DOHH2 (cell line): ENCODE results near the gene ADCY10.
"Not testable (repeated sequence)": the region's sequence is repeated elsewhere in the genome, so short reads cannot be mapped to it uniquely, and the experiment has no call there.

ENCODE experiments used
- H3F3A ChIP-seq: fragments of 200-600 bp; sonication (generic), shearing (Covaris generic); 2 replicates; pipeline ENCODE4 v1.6.0; 2016; ENCODE audit warnings: antibody characterized with exemption, mild to moderate bottlenecking; ENCODE audit not compliant: control insufficient read depth, insufficient read depth
- H3K27ac ChIP-seq: fragments of 200-600 bp; sonication (generic); 2 replicates; pipeline ENCODE4 v1.5.1; 2014; ENCODE audit warnings: low read depth, mild to moderate bottlenecking, low read length, moderate library complexity
- H3K27me3 ChIP-seq: fragments of 200-600 bp; sonication (generic); 2 replicates; pipeline ENCODE4 v1.6.1; 2014; ENCODE audit warnings: mild to moderate bottlenecking, low read length, mixed read lengths; ENCODE audit not compliant: control insufficient read depth
- H3K36me3 ChIP-seq: fragments of 200-600 bp; sonication (generic); 2 replicates; pipeline ENCODE4 v1.6.1; 2014; ENCODE audit warnings: mild to moderate bottlenecking, low read length, moderate library complexity, mixed read lengths; ENCODE audit not compliant: control insufficient read depth
- H3K4me1 ChIP-seq: fragments of 200-600 bp; sonication (generic); 2 replicates; pipeline ENCODE4 v1.6.1; 2014; ENCODE audit warnings: mild to moderate bottlenecking, low read length, mixed read lengths; ENCODE audit not compliant: control insufficient read depth
- H3K4me2 ChIP-seq: fragments of 200-600 bp; sonication (generic); 2 replicates; pipeline ENCODE4 v1.6.0; 2014; ENCODE audit warnings: mild to moderate bottlenecking, low read length, moderate library complexity
- H3K4me3 ChIP-seq: fragments of 200-600 bp; sonication (generic); 2 replicates; pipeline ENCODE4 v1.5.1; 2014; ENCODE audit warnings: mild to moderate bottlenecking, low read length, mixed read lengths
- H3K79me2 ChIP-seq: fragments of 200-600 bp; sonication (generic); 2 replicates; pipeline ENCODE4 v1.6.1; 2014; ENCODE audit warnings: mild to moderate bottlenecking, low read length, mixed read lengths; ENCODE audit not compliant: control insufficient read depth
- H3K9me2 ChIP-seq: fragments of 200-600 bp; sonication (generic); replicated peaks from 2 replicates; pipeline ENCODE4 v1.6.1; 2014; ENCODE audit warnings: mild to moderate bottlenecking, low read length, mixed read lengths; ENCODE audit not compliant: control insufficient read depth
- H3K9me3 ChIP-seq: fragments of 200-600 bp; sonication (generic); 2 replicates; pipeline ENCODE4 v1.6.1; 2014; ENCODE audit warnings: antibody characterized with exemption, low read length, mixed read lengths; ENCODE audit not compliant: control insufficient read depth, insufficient read depth
- H4K20me1 ChIP-seq: fragments of 200-600 bp; sonication (generic); 2 replicates; pipeline ENCODE4 v1.6.0; 2014; ENCODE audit warnings: low read depth, mild to moderate bottlenecking, antibody characterized with exemption, low read length, moderate library complexity; ENCODE audit not compliant: control insufficient read depth, insufficient read depth
- CTCF ChIP-seq: fragments of 200-600 bp; sonication (generic); IDR thresholded peaks from one replicate; pipeline ENCODE4 v1.5.1; 2014; ENCODE audit warnings: antibody characterized with exemption, mild to moderate bottlenecking, low read depth, low read length; ENCODE audit not compliant: poor library complexity, severe bottlenecking
- EZH2phosphoT487 ChIP-seq: fragments of 200-600 bp; sonication (generic); IDR thresholded peaks from 2 replicates; pipeline ENCODE4 v1.6.1; 2017; ENCODE audit warnings: borderline replicate concordance, mild to moderate bottlenecking, antibody characterized with exemption, low read length, moderate library complexity, mixed read lengths

Gene ADCY10

GRCh38 chr1:167815650-167816049 is 98.3 kb downstream of the ADCY10 start:
- H3K4me1 ChIP-seq = 0 out of 2 replicates have a peak, but pooled peaks cover 3% of the 10 kb centered on the region
- no peaks in the 10 kb centered on the region for H3K9me3 ChIP-seq
- TF ChIP-seq EZH2phosphoT487 (no peak), CTCF (no peak)
- no peak overlapping the region for H3K4me3 ChIP-seq
- no peaks in the 10 kb centered on the region for H3K9me2 ChIP-seq
- no peak overlapping the region for H3K27ac ChIP-seq
- H3K4me2 ChIP-seq = no peak overlapping the region
- no peaks in the 10 kb centered on the region for H4K20me1 ChIP-seq
- H3F3A ChIP-seq = no peaks in the 10 kb centered on the region
- no peaks in the 10 kb centered on the region for H3K36me3 ChIP-seq
- H3K79me2 ChIP-seq = no peaks in the 10 kb centered on the region
- no peaks in the 10 kb centered on the region for H3K27me3 ChIP-seq

DNA sequence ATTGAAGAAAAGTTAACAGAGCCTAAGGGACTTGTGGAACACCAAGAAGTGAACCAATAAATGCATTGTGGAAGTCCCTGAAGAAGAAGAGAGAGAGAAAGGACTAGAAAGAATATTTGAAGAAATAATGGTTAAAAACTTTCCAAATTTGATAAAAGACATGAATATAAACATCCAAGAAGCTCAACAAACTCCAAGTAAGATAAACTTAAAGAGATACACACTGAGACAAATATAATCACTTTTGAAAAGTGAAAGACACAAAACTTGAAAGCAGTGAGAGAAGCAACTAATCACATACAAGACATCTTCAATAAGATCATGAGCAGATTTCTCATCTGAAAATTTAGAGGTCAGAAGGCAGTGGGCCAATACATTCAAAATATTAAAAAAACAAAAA is 101.0 kb downstream of the ADCY10 start:
- H3K4me1 ChIP-seq = no peaks in the 10 kb centered on the region
- H3K4me2 ChIP-seq = no peak overlapping the region
- no peaks in the 10 kb centered on the region for H3K9me2 ChIP-seq
- H3K4me3 ChIP-seq = no peak overlapping the region
- no peaks in the 10 kb centered on the region for H3K27me3 ChIP-seq
- H3K27ac ChIP-seq = no peak overlapping the region
- no peaks in the 10 kb centered on the region for H3K36me3 ChIP-seq
- H3F3A ChIP-seq = no peaks in the 10 kb centered on the region
- no peaks in the 10 kb centered on the region for H3K79me2 ChIP-seq
- H3K9me3 ChIP-seq = no peaks in the 10 kb centered on the region
- TF ChIP-seq EZH2phosphoT487 (no peak), CTCF (no peak)
- no peaks in the 10 kb centered on the region for H4K20me1 ChIP-seq

GRCh38 chr1:167808690-167809089 is 105.2 kb downstream of the ADCY10 start:
- peaks cover 4% of the 10 kb centered on the region; the same call in 1 of the 2 replicates for H3F3A ChIP-seq
- no peaks in the 10 kb centered on the region for H3K27me3 ChIP-seq
- no peaks in the 10 kb centered on the region for H3K79me2 ChIP-seq
- H3K36me3 ChIP-seq = no peaks in the 10 kb centered on the region
- H3K9me3 ChIP-seq = no peaks in the 10 kb centered on the region
- no peak overlapping the region for H3K27ac ChIP-seq
- no peak overlapping the region for H3K4me3 ChIP-seq
- H3K4me2 ChIP-seq = no peak overlapping the region
- TF ChIP-seq CTCF (no peak), EZH2phosphoT487 (no peak)
- H3K4me1 ChIP-seq = peaks cover 19% of the 10 kb centered on the region
- no peaks in the 10 kb centered on the region for H4K20me1 ChIP-seq
- no peaks in the 10 kb centered on the region for H3K9me2 ChIP-seq

GRCh38 chr1:167808104-167808503 is 105.8 kb downstream of the ADCY10 start:
- H3K9me3 ChIP-seq = no peaks in the 10 kb centered on the region
- no peaks in the 10 kb centered on the region for H4K20me1 ChIP-seq
- no peak overlapping the region for H3K4me2 ChIP-seq
- H3F3A ChIP-seq = peaks cover 4% of the 10 kb centered on the region; the same call in 1 of the 2 replicates
- no peak for TF ChIP-seq EZH2phosphoT487
- TF ChIP-seq CTCF = no peak
- H3K27me3 ChIP-seq = no peaks in the 10 kb centered on the region
- no peaks in the 10 kb centered on the region for H3K36me3 ChIP-seq
- no peak overlapping the region for H3K27ac ChIP-seq
- H3K4me1 ChIP-seq = peaks cover 25% of the 10 kb centered on the region
- H3K4me3 ChIP-seq = no peak overlapping the region
- H3K79me2 ChIP-seq = no peaks in the 10 kb centered on the region
- H3K9me2 ChIP-seq = no peaks in the 10 kb centered on the region

DNA sequence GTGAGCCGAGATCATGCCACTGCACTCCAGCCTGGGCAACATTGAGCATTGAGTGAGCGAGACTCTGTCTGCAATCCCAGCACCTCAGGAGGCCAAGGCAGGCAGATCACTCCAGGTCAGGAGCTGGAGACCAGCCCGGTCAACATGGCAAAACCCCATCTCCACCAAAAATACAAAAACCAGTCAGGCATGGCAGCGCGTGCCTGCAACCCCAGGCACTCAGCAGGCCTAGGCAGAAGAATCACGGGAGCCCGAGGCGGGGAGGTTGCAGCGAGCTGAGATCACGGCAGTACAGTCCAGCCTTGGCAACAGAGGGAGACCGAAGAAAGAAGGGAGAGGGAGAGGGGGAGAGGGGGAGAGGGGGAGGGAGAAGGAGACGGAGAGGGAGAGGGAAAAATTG is 107.3 kb downstream of the ADCY10 start:
- not testable (repeated sequence) for H3F3A ChIP-seq, H4K20me1 ChIP-seq, H3K27ac ChIP-seq, H3K36me3 ChIP-seq, H3K4me2 ChIP-seq, H3K9me2 ChIP-seq, H3K27me3 ChIP-seq, H3K4me3 ChIP-seq, H3K79me2 ChIP-seq, H3K9me3 ChIP-seq
- H3K4me1 ChIP-seq = peaks cover 26% of the 10 kb centered on the region
